NCI-H1436 treated with DMSO at 0.1 percent for 48 hours (cell line): Measurements from ENCODE around the gene ITPK1.

ENCODE experiments used
- DNase-seq: peaks from one replicate; lab custom pipeline; 2025; lab: John Stamatoyannopoulos, UW

ITPK1 gene

DNA sequence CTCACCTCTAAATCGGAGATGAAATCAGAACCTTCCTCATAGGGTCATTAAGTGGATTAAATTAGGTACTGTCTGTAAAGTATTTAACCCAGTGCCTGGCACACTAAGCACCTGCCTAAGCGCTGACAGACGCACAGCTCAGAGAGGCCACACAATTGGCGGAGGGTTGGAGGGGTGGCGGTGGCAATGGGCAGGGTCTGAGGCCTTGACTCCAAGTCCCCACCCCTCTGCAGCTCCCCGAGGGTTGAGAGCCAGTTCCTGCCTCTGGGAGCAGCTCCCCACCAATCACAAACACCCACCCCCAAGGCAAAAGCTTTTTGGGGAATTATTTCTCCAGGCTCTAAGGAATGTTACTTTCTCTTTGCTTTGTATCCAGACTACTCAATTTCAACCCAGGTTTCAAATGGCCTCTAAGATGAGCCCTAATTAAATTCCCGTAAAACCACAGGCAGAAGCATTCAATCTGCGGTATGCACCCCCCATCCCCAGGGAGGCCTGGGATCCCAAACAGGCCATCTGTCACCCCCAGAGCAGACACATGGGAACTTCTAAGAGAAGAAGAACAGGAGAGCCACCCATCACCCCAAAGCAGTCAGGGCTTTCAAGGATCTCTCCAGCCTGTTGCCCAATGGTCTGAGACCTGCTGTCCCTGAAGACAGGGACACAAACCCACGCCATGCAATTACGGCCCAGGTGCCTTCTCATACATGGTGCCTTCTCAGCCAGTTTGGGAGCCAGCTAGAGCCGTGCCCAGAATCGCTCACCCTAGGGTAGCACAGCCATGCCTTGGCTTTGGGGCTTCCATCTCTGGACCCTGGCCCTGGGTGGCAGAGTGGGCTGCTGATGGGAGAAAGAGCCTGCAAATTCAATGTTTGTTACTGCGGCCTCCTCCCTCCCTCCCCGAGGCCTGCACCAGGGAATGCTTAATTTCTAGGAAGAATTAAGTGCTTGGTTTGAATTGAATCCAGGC, 126.7 kb downstream of the ITPK1 start:
- no peak for DNase-seq

DNA sequence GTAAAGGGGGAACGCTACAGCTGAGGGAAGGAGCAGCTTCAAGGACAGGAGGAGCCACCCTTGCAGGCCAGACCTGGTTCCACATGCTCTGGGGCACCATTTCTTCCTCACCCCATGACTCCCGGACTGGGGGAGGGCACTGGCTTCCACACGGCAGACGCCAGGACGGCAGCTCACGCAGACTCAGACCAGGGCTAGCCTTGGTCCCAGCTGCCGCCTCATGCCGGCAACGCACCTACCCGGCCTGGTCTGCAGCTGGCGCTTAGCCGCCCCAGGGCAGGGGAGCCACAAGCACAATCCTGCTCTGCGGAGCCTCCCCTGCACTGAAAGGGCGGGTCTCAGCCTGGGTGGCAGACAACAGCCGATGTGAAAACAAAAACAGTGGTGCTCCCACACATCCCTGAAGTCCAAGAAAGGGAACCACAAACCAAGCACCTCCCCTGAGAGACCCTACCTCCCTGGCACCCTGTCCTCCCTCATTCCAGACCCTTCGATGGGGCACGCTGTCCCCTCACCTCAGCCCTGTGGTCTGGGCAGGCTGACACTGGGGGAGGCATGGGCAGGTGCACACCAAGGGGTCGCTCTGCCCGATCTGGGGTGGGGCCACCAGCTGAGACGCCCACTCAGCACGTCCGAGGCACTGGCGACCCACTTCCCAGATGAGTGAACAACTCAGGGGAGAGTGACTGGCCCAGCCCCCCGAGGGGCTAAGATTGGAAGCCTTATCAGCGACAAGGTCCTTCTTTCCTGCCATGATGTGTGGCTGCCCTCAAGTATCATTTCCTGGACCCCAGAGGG, 127.8 kb downstream of the ITPK1 start:
- DNase-seq = no peak

DNA sequence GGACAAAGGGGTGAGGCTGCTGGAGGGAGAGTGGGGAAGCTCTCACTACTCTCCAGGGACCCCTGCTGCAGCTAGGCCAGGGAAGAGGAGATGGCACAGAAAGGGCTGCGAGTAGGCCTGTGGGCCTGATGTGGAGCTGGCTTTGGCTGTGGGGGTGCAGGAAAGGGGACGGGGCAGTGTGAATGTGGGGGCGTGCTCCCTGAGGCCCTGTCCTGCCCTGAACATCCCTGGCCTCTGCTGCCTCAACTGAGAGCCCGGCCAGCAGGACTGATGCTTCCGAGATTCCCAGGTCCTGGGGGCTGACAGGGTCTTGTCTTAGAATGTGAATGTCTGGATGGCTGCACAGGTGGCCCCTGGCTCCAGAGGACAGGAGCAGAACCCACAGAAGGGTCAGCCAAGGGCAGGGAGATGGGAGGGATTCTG, 128.6 kb downstream of the ITPK1 start:
- no peak for DNase-seq

DNA sequence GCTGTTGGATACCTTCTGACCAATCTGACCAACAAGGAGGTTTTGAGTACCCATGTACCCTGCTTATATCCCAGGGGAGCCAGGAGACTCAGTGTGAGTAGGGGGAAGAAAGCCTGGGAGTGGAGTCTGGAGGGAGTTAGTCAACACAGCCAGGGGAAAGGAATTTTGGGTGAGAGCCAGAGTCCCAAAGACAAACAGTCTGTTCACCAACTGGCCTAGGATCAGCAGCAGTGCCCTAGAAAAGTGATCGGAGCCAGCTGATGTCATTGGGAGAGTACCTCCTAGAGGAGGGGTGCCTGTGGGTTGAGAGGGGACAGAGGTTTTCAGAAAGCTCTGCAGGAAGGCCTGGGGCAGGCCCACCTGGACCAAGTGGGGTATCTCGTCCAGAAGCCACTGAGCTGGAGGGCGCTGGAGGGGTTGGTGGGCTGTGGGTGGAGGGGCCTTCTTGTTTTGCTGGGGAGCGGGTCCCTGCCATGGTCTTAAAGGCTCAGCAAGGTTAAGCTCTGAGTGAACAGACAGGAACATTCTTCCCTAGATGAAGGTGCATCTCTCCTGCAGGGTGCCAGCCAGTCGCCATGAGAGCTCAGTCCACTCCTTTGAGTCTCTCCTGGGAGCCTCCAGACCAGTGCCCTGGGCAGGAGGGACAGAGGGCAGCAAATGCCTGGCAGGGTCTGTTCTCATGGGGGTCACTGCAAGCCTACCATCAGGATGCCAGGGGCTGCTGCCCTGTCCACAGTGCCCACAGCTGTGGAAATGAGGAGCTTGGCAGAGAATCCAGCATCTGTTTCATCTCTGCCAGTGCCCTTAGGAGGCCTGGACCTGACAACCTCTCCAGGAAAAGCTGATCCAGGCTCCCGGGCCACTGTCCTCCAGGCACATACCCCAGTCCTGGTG, 129.2 kb downstream of the ITPK1 start:
- no peak for DNase-seq

DNA sequence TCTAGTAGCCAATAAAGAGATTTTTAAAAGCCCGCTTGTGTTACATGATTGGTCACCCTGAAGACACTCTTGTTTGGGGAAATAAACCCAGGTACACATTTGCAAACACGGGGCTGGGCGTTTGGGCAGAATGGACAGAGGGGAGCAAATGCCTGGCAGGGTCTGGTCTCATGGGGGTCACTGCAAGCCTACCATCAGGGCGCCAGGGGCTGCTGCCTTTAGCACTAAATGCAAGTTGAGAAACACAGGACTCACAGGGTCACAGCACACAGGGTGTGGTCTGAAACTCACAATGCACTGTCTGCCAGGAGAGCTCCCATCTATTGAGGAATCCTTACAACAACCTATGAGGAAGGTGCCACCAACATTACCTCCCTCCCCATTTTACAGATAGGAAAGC, 130.2 kb downstream of the ITPK1 start:
- DNase-seq = no peak

DNA sequence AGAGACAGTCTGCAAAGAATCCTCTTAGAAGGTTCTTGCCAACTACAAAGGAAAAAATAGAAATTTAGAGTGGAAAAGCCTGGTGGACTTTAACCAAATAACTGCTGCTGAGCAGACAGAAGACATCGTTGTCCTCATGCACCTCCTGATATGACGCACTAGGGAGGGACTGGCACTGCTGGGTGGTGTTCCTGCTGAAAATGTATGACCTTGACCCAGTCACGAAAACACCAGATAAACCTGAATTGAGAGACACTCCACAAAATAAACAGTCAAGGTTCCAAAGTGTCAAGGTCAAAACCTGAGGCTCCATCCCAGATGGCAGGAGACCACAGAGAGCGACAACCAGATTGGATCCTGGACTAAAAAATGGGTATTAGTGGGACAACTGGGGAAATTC, 130.8 kb downstream of the ITPK1 start:
- DNase-seq = no peak

DNA sequence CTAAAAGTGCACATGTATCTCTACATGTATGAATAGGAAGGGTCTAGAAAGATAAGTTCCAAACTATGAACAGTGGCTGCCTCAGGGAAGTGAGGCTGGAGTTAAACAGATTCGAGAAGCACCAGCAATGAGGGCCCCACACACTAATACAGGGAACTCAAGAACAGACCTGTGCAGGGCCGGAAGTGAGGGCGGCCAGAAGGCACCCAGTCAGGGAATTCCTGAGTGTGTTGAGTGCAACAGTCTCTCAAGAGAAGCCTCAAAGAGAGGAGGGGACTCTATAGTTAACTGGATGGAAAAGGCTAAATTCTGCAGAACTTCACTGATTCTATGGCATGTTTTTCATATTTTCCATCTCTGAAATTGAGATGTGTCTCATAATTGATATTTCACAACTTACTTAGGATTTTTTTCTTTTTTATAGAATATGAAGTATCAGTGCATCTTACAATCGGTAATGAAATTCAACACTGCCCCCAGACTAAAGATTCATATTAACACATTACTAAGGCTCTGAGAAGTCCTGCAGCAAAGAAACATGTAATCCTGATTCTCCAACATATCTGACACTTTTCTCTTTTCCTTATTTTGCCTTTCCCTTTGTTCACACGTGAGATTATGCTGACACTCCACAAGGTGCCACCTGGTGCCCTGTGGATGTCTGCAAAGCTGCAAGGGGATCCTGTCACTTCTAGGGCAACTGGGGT, 131.5 kb downstream of the ITPK1 start:
- DNase-seq = no peak

DNA sequence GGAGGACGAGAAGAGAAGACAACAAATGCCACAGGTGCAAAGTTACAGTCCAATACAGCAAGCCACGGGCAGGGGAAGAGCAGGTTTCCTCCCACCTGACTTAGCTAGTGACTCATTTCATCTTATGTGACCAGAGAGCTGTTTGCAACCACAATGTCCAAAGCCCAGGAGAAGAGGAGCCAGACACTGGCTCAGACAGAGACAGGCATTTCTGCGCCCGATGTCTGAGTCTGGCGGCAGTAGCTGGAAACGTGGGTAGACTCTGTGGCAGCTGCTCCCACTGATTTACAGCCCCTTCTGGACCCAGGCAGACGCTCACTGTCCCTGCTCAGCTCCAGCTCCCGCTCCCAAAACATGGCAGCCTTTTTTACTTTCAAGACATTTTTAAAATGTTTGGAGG, 132.8 kb downstream of the ITPK1 start:
- DNase-seq = no peak

DNA sequence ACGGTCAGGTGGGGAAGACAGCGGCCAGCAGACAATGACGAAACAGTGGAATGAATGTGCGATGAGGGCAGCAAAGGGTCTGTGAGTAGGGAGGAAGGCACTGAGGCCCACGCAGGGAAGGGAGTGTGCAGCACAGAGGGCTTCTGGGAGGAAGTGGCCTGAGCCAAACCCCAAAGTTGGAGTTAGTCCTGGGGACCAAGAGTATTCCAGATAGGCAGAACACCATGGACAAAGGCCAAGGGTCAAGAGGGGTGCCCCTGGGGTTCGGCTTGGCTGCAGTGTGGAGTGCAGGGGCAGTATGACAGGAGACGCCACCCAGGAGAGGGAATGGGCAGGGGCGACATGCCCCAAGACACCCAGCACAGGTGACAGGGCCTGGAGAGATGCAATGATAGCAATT, 134.0 kb downstream of the ITPK1 start:
- no peak for DNase-seq

DNA sequence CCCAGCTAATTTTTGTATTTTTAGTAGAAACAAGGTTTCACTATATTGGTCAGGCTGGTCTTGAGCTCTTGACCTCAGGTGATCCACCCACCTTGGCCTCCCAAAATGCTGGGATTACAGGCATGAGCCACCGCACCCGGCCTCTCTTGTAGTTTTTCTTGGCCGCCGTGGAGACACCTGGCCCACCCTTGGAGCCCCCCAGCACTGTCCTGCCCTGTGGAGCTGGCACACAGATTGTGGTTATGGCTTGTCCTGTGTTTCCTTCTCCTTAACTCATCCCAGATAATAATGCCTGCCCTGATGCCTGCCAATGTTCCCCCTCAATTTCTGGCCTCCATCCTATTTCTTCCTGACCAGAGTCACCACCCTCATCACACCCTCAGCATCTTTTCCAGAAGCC, 134.9 kb downstream of the ITPK1 start:
- no peak for DNase-seq

DNA sequence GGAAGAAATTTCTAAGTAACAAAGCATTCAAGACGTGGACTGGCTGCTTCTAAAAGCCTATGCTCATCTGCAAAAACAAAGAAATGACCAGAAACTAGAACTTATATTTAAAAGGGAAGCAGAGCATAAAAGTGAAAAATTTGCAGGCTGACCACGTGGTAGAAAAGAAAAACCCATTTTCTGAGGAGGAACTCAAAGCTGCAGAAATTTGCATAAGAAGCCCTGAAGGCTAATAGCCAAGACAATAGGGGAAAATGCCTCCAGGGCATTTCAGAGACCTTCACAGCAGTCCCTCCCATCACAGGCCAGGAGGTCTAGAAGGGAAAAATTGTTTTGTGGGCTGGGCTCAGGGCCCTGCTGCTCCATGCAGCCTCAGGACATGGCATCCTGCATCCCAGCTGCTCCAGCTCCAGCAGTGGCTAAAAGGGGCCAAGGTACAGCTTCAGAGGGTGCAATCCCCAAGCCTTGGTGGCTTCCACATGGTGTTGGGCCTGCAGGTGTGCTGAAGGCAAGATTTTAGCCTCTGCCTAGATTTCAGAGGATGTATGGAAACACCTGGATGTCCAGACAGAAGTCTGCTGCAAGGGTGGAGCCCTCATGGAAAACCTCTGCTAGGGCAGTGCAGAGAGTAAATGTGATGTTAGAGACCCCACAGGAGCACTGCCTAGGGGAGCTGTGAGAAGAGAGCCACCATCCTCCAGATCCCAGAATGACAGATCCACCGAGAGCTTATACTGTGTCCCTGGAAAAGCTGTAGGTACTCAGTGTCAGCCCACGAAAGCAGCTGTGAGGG, 137.3 kb downstream of the ITPK1 start:
- DNase-seq = no peak

DNA sequence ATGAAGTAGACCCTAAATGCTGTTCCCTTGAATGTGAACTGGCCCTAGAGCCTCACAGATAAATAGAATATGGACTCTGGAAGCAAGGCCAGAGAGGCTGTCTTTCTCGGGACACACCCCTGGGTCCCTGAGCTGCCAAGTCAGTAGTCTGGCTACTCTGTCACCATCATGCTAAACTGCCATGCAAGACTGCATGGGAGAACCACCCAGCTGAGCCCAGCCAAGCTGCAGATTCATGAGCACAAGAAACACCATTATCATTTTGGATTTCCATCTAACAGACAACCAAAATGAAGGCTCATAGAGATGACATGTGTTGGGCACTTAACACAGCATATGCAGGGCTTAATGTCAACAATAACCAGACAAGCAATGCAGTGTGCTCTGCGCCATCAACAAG, 139.5 kb downstream of the ITPK1 start:
- DNase-seq = no peak

DNA sequence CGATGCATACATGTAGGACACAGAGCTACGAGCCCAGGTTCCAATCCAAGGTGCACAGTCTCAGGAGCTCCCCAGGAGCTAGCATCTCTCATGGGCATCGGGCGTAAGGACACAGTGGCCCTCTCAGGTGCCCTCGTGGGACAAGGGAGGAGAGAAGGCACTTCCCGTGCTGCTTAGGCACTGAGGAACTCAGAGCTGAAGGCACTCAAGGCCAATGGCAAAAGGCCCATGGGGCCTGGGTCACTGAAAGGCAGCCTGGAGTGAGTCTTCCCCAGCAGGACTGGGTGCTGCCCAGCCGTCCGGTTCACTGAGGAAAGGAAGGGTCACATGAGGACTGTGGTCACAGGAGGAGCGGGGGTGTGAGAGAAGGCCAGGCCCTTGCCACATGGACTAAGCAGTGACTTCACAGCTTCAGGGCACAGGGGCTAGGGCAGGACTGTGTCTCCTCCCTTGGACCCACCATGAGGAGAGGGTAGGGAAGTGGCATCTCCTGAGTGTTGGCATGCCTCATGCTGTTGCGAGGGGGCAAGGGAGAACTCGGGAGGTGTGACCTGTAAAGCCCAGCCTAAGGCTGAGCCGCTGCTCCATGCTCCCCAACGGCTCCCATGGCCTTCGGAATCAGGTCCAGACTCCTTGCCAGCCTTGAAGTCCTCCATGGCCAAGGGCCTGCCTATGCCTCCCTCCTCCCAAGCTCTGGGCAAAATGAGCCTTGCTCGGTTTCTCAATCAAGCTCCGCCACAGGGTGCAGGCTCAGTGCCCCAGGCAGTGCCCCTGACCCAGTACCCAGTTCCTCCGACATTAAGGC, 141.0 kb downstream of the ITPK1 start:
- DNase-seq = no peak

DNA sequence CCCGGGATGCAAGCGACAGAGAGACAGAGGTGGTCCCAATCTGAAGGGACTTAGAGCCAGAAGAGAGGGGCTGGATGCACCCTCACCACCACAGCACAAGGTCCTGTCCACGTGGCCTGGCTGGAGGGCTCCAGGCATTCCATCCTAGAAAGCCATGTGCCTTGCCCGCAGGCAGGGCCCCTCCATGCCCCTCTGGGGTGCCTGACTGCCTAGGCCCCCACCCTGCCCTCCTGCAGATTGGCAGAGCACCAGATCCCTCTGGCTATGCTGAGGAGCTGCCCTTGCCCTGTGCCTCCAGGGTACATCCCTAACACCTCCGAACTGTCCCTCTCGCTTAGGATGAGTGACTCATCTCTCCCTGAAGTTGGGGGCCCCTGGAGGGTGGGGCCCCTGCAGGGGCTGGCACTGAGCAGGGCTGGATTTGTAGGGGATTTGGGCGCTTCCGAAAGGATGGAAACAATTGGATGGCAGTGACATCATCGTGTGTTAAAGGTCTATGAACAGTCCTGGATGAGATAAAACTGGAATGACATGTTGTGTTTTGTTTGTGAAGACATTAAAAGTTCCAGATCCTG, 141.8 kb downstream of the ITPK1 start:
- no peak for DNase-seq

DNA sequence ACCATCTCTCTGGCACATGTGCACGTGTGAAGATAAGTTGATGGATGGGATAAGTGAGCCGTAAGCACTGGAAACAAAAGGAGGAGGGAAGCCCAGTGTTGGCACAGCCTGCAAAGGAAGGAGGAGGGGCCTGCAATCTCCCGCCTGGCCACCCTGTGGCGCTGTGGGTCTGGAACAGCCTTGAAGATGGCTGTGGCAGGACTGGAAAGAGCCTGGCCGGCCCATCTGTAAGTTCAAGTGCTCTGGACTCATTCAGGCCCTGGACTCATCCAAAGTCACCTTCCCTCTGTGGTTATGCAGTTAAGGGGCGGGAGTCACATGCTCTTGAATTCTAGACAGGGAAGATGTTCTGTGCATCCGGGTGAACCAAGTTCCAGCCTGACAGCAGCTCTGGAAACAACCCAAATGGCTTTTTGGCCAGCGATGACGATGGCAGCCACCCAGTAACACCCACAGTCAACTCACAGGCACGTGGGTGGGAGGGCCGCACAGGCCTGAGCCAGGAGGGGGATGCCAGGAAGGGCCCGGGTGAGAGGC, 142.4 kb downstream of the ITPK1 start:
- no peak for DNase-seq

DNA sequence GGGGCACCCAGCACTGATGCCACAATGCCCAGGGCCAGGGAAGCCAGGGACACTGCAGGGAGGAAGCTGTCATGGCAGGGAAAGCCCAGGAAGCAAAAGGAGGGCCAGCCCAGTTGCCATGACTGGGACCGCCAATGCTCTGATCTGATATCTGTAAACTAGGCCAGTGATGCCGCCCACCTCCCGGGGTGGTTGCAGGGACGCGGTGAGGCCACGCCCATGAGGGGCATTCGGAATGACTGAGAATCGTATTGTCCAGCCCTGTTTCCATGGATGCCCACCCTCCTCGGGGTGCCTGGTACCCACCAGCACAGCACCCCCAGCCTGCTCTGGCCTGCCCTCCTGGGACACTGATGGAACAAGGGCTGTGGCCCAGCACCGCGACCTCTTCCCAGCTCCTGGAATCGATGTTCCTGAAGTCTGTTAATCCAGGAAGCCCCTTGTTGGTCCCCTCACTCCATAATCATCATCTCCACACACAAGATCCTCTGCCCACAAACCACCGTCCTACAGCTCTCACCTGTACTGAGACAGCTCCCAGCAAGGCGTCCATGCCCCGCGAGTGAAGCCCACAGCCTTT, 144.0 kb downstream of the ITPK1 start:
- DNase-seq = no peak

DNA sequence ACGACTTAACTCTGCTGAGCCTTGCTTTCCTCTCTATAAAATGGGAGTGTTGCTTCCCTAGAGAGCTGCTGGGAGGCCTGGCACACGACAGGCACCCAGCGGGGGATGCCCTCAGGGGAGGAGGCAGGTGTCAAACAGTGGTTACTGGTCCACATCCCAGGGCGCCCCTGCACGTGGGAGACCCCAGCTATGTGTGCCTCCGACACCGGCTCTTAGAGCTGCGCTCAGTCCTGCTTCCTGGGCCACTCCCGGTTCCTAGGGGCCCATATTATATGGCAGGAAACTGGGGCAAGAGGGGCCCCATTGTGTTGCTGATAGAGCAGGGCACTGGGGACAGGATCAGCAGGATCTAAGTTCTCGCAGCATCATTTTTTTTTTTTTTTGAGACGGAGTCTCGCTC, 145.5 kb downstream of the ITPK1 start:
- no peak for DNase-seq

DNA sequence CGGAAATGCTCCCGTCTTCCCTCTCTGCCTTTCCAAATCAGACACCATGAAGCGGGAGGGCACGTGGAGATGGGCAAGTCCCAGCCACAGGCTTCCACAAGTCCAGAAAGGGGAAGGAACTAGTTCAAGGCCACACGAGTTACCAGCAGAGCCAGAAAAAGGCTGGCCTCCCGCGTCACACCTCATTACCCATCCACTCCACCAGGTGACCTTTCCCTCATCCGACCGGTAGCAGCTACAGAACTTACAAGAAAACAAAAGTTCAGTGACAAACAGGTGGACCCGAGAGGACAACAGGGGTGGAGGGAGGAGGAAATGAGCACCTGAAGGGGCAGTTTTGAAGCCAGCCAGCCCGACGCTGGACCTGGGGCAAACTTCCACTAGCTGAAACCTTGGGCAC, 145.9 kb downstream of the ITPK1 start:
- DNase-seq = no peak

DNA sequence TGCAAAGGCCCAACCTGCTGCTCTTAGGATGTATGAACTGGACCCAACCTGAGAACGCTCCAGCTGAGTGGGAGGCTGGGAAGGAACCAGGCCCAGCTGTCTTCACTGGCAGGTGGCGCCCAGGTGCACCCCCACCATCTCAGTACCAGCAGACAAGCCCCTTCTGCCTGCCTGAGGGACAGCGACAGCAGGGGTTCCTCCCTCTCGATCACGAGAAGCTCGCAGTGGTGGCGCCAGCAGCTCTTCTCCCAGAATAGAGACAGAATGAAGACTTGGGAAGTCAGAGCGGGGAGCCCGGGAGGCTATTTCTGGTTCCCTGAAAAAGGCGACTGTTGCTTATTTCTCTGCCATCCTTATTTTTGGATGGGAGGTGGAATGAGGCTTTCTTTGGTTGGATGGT, 146.3 kb downstream of the ITPK1 start:
- DNase-seq = no peak
